Neural crest cell (in vitro differentiated cells): ENCODE results near the gene FAF1. TPM values are rescaled to one million over a fixed set of nuclear protein-coding genes. Genes with fewer than 3 reads are reported as not detected.

Experiments
- DNase-seq: peaks from one replicate; pipeline ENCODE4 v3.0.0; 2021; ENCODE audit warnings: low read depth, mixed read lengths, low spot score
- H3K27ac Mint-ChIP-seq: one replicate; pipeline ENCODE4 v1.8.0; 2021; ENCODE audit warnings: mild to moderate bottlenecking, mixed read lengths; ENCODE audit not compliant: unreplicated experiment
- H3K27me3 Mint-ChIP-seq: 2 replicates; pipeline ENCODE4 v1.8.0; 2021; ENCODE audit warnings: low read depth, mild to moderate bottlenecking, mixed read lengths
- H3K36me3 Mint-ChIP-seq: 2 replicates; pipeline ENCODE4 v1.8.0; 2021; ENCODE audit warnings: low read depth, mild to moderate bottlenecking, mixed read lengths
- H3K4me1 Mint-ChIP-seq: 2 replicates; pipeline ENCODE4 v1.8.0; 2021; ENCODE audit warnings: mixed read lengths
- H3K4me3 Mint-ChIP-seq: one replicate; pipeline ENCODE4 v1.8.0; 2021; ENCODE audit warnings: mild to moderate bottlenecking, mixed read lengths
- H3K9me3 Mint-ChIP-seq: 2 replicates; pipeline ENCODE4 v1.8.0; 2021; ENCODE audit warnings: mixed read lengths
- CTCF ChIP-seq: fragments of 200-600 bp; sonication (generic); conservative IDR thresholded peaks from 2 replicates; pipeline ENCODE4 v1.5.0; 2021; ENCODE audit warnings: antibody characterized with exemption, mild to moderate bottlenecking
- total RNA-seq: library from RNA; stranded (reverse); gene quantifications from 2 replicates; pipeline ENCODE4 v1.2.1, GENCODE V29; 2021

The FAF1 gene
- total RNA-seq, 1 donor from 2014 or later = 73.0 TPM

DNA sequence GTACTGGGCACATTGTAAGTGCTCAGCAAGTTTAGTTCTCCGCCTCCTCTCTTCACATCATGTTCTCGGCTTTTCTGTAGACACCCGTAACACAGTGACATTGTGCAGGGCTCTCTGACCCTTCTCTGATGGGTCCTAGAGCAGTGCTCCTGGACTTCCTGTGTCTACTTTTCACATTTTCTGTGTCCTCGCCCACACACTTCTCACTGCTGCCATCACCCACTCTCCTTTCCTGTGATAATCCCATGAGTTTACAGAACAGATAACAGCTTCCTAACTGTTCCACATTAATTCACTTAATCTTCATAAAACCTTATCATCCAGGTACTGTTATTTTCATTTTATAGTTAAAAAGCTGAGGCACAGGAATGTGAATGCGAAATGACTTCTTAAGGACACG lies 523.6 kb downstream of the FAF1 start:
- TF ChIP-seq CTCF = no peak
- Mint-ChIP-seq H3K27me3 (peaks cover 35% of the 10 kb centered on the region), H3K36me3 (peaks cover 17% of the 10 kb centered on the region), H3K4me3 (no peak overlapping the region), H3K27ac (no peak overlapping the region), H3K9me3 (no peaks in the 10 kb centered on the region), H3K4me1 (no peaks in the 10 kb centered on the region)
- DNase-seq = no peak

DNA sequence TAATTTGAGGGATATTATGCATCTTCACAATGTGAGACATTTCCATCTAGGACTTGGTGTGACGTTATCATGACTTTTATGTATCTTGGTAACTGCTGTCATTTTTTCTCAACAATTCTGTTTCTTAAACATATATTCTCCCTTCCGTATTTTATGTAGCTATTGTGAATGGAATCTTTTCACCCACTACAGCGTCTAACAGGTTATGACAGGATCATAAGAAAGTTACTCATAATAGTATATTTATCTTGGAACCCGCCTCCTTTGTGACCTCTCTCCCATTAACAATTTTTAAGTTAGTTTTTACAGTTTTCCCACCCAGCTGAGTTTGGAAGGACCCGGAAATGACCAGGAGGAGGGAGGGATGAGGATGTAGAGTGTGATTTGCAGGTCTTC lies 530.1 kb downstream of the FAF1 start:
- Mint-ChIP-seq H3K4me1 (peaks cover 5% of the 10 kb centered on the region), H3K27me3 (peaks cover 96% of the 10 kb centered on the region), H3K36me3 (peaks cover 7% of the 10 kb centered on the region), H3K27ac (no peak overlapping the region), H3K4me3 (peak overlapping the region; percentile 1), H3K9me3 (no peaks in the 10 kb centered on the region)
- no peak for DNase-seq
- TF ChIP-seq CTCF = no peak

GRCh38 chr1:50427818-50428779 lies 532.0 kb downstream of the FAF1 start:
- no peaks in the 10 kb centered on the region for H3K9me3 Mint-ChIP-seq
- H3K27ac Mint-ChIP-seq = no peak overlapping the region
- peaks cover 100% of the 10 kb centered on the region for H3K27me3 Mint-ChIP-seq
- no peak for DNase-seq
- H3K36me3 Mint-ChIP-seq = peaks cover 4% of the 10 kb centered on the region
- no peak for TF ChIP-seq CTCF
- peak overlapping the region; percentile 20 for H3K4me3 Mint-ChIP-seq
- H3K4me1 Mint-ChIP-seq = peaks cover 21% of the 10 kb centered on the region

DNA sequence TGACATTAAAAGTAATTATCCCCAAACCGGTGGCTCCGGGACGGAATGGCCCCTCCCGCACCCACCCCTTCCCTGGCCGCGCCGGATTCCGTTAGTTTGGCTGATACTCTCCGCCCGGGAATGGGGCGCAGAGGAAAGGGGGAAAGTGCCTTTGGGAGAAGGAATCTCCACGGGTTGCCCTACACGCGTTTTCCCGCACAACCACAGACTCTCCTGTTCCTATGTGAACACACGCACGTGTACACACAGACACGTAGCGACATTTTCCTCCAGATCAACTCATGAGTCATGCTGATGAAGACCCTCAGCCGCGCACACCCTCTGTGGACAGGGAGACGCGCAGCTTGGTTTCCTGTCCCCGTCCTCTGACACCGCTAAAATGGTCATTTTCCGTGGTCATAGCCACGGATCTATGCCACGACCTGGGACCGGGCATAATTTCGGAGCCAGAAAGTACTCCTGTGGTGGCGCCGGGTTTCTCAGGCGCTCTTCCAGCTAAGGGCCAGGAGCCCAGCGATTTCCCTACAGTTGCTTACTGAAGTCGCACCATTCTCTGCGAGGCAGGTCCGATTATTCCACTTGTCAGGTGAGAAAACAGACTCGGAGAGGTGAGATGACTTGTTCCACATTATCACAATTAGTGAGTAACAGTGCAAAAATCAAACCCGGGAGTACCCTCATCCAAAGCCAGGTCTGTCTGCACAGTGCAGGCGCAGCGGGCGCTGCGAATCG lies 532.8 kb downstream of the FAF1 start:
- Mint-ChIP-seq H3K27ac (no peak overlapping the region), H3K4me1 (peaks cover 26% of the 10 kb centered on the region)

More for the DNA sequence above, 532.8 kb downstream of the FAF1 start:
- H3K4me3 Mint-ChIP-seq = peak overlapping the region; percentile 44
- peaks cover 100% of the 10 kb centered on the region for H3K27me3 Mint-ChIP-seq
- DNase-seq = no peak
- peaks cover 4% of the 10 kb centered on the region for H3K36me3 Mint-ChIP-seq
- TF ChIP-seq CTCF = no peak
- H3K9me3 Mint-ChIP-seq = no peaks in the 10 kb centered on the region
